GM18870 (cell line): ENCODE measurements around the gene SIPA1L3.

ENCODE experiments used
- ATAC-seq: cut with Tn5 transposase; IDR thresholded peaks from one replicate; pipeline ENCODE4 v1.9.1; 2021; ENCODE audit warnings: moderate library complexity; ENCODE audit not compliant: unreplicated experiment

Gene SIPA1L3

GRCh38 chr19:38204096-38204495 is 297.1 kb downstream of the SIPA1L3 start:
- ATAC-seq: no peak

- ATAC-seq: no peak
These were observed 297.7 kb downstream of the SIPA1L3 start for GRCh38 chr19:38204728-38205127.

- no peak for ATAC-seq
These were observed 299.2 kb downstream of the SIPA1L3 start for GRCh38 chr19:38206006-38206745.

- no peak for ATAC-seq
These were observed 299.9 kb downstream of the SIPA1L3 start for GRCh38 chr19:38206928-38207327.

GRCh38 chr19:38207543-38207942 is 300.5 kb downstream of the SIPA1L3 start:
- ATAC-seq: no peak

- ATAC-seq: no peak
These were observed 301.6 kb downstream of the SIPA1L3 start for GRCh38 chr19:38208571-38208970.

GRCh38 chr19:38209152-38209551 is 302.1 kb downstream of the SIPA1L3 start:
- ATAC-seq: no peak

- ATAC-seq: no peak
These were observed 302.9 kb downstream of the SIPA1L3 start for GRCh38 chr19:38209671-38210457.

GRCh38 chr19:38210458-38210987 is 303.5 kb downstream of the SIPA1L3 start:
- ATAC-seq: no peak

GRCh38 chr19:38211151-38211591 is 304.2 kb downstream of the SIPA1L3 start:
- ATAC-seq: no peak

GRCh38 chr19:38211766-38212165 is 304.8 kb downstream of the SIPA1L3 start:
- ATAC-seq: no peak

GRCh38 chr19:38213469-38213868 is 306.5 kb downstream of the SIPA1L3 start:
- ATAC-seq: no peak

- no peak for ATAC-seq
These were observed 307.1 kb downstream of the SIPA1L3 start for GRCh38 chr19:38213911-38214625.

GRCh38 chr19:38216785-38217641 is 310.0 kb downstream of the SIPA1L3 start:
- ATAC-seq: no peak

GRCh38 chr19:38218204-38218603 is 311.2 kb downstream of the SIPA1L3 start:
- ATAC-seq: no peak

GRCh38 chr19:38219221-38219620 is 312.2 kb downstream of the SIPA1L3 start:
- ATAC-seq: no peak

GRCh38 chr19:38221421-38221820 is 314.4 kb downstream of the SIPA1L3 start:
- ATAC-seq: no peak

GRCh38 chr19:38221919-38222830 is 315.2 kb downstream of the SIPA1L3 start:
- ATAC-seq: no peak

GRCh38 chr19:38223119-38223523 is 316.1 kb downstream of the SIPA1L3 start:
- no peak for ATAC-seq
